ENCODE data around the gene PTGFRN.

GRCh38 chr1:117036018-117036461 is 126.3 kb downstream of the PTGFRN start:
- TF ChIP-seq, protein P1, sequence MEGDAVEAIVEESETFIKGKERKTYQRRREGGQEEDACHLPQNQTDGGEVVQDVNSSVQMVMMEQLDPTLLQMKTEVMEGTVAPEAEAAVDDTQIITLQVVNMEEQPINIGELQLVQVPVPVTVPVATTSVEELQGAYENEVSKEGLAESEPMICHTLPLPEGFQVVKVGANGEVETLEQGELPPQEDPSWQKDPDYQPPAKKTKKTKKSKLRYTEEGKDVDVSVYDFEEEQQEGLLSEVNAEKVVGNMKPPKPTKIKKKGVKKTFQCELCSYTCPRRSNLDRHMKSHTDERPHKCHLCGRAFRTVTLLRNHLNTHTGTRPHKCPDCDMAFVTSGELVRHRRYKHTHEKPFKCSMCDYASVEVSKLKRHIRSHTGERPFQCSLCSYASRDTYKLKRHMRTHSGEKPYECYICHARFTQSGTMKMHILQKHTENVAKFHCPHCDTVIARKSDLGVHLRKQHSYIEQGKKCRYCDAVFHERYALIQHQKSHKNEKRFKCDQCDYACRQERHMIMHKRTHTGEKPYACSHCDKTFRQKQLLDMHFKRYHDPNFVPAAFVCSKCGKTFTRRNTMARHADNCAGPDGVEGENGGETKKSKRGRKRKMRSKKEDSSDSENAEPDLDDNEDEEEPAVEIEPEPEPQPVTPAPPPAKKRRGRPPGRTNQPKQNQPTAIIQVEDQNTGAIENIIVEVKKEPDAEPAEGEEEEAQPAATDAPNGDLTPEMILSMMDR (optimal IDR thresholded peaks at IDR 0.05 in 1 of 3, IDR thresholded peaks at IDR 0.05 in 1 of 3, conservative IDR thresholded peaks at IDR 0.05 in 1 of 3; ENCODE audit: extremely low read depth in 1 of 3, insufficient read depth in 2 of 3, low read length in 3 of 3), result no peak
- TF ChIP-seq EZH2 (IDR thresholded peaks at IDR 0.05; ENCODE audit: low read length), result no peak

Data from keratinocyte (primary cell).